Adrenal gland (tissue), 5 donors: ENCODE data around the gene BSPRY.

ENCODE experiments used
- POLR2A ChIP-seq, 2 donors: fragments of 450-650 bp; IDR thresholded peaks; one replicate each; pipeline ENCODE4 v1.6.1; 2017; ENCODE audit warnings: antibody characterized with exemption in 2 of 2, mild to moderate bottlenecking in 2 of 2, moderate library complexity in 1 of 2
- TF ChIP-seq, protein P1 (sequence below), 6 experiments: fragments of 450-650 bp in 4 of 6; fragments of 200-600 bp in 2 of 6; sonication (generic) in 1 of 6; IDR thresholded peaks; 1 replicate in 5 of 6; 2 replicates in 1 of 6; pipeline versions ENCODE4 v1.5.1 to v1.8.0; 2016 to 2021; ENCODE audit warnings: antibody characterized with exemption in 6 of 6, mild to moderate bottlenecking in 2 of 6, moderate library complexity in 1 of 6
- donor health status: DM: no; HTN: no; CAD: no.

GRCh38 chr9:113381909-113382411 is 32.6 kb downstream of the BSPRY start:
- TF ChIP-seq, protein P1, sequence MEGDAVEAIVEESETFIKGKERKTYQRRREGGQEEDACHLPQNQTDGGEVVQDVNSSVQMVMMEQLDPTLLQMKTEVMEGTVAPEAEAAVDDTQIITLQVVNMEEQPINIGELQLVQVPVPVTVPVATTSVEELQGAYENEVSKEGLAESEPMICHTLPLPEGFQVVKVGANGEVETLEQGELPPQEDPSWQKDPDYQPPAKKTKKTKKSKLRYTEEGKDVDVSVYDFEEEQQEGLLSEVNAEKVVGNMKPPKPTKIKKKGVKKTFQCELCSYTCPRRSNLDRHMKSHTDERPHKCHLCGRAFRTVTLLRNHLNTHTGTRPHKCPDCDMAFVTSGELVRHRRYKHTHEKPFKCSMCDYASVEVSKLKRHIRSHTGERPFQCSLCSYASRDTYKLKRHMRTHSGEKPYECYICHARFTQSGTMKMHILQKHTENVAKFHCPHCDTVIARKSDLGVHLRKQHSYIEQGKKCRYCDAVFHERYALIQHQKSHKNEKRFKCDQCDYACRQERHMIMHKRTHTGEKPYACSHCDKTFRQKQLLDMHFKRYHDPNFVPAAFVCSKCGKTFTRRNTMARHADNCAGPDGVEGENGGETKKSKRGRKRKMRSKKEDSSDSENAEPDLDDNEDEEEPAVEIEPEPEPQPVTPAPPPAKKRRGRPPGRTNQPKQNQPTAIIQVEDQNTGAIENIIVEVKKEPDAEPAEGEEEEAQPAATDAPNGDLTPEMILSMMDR (IDR thresholded peaks at IDR 0.05) = no peak
- TF ChIP-seq POLR2A (IDR thresholded peaks at IDR 0.05) = no peak
